Lower lobe of right lung (tissue), 2 donors: ENCODE measurements around the gene TANGO2. TPM values are rescaled to one million over a fixed set of nuclear protein-coding genes. Genes with fewer than 3 reads are reported as not detected.

Experiments
- ATAC-seq, 2 donors: fragments of 200-7000 bp; cut with Tn5 transposase; one replicate each; pipeline ENCODE4 v1.9.1; 2020 to 2022; ENCODE audit warnings: mild to moderate bottlenecking in 2 of 2, moderate library complexity in 2 of 2
- DNase-seq: peaks from one replicate; pipeline ENCODE4 v3.0.0-alpha.2; 2020
- H3K27ac ChIP-seq: fragments of 200-600 bp; one replicate; pipeline ENCODE4 v1.8.0; 2022
- H3K27me3 ChIP-seq: fragments of 200-600 bp; one replicate; pipeline ENCODE4 v1.8.0; 2022; ENCODE audit warnings: low read depth
- H3K36me3 ChIP-seq: fragments of 200-600 bp; one replicate; pipeline ENCODE4 v1.8.0; 2022; ENCODE audit warnings: mild to moderate bottlenecking
- H3K4me1 ChIP-seq: fragments of 200-600 bp; one replicate; pipeline ENCODE4 v1.8.0; 2022
- H3K4me3 ChIP-seq: fragments of 200-600 bp; one replicate; pipeline ENCODE4 v1.8.0; 2022; ENCODE audit warnings: mild to moderate bottlenecking
- H3K9me3 ChIP-seq: fragments of 200-600 bp; one replicate; pipeline ENCODE4 v1.8.0; 2022
- intact Hi-C: fragments of 100-400 bp; cut with DNase I; formaldehyde crosslinking; loops from one replicate; pipeline ENCODE4 v1.11.0; 2022
- total RNA-seq: library from RNA; stranded (reverse); fragmentation: NEBNext Ultra II Directional; extraction: Animal tissue kit (Norgen Biotek cat#: 25700); gene quantifications from one replicate; pipeline ENCODE4 v1.2.1, GENCODE V29; 2021
- TF ChIP-seq, protein P1 (sequence below): fragments of 200-600 bp; IDR thresholded peaks from one replicate; pipeline ENCODE4 v1.8.0; 2022; ENCODE audit warnings: antibody characterized with exemption, mild to moderate bottlenecking
- donor health status: DM: no; HTN: yes; CAD: no; lungs with severe emphysema.

TANGO2 gene
- total RNA-seq, 1 donor from 2014 or later, result 45.1 TPM

DNA sequence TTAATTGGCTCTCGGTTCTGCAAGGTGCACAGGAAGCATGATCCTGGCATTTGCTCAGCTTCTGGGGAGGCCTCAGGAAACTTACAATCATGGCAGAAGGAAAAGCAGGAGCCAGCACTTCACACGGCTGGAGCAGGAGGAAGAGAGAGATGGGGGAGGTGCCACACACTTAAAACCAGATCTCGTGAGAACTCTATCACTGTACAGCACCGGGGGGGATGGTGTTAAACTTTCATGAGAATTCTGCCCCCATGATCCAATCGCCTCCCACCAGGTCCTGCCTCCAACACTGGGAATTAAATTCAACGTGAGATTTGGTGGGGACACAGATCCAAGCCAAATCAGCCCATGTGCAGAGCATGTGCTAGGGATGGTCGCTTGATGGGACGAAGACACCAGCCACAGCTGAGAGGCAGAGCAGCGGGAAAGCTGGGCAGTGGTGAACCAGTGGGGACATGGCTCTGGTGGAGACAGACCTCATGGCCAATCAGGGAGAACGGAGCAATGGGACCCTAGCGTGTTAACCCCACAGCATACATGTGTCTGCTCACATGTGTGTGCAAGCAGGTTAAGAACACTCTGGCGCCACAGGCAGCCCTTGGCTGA lies 6.2 kb downstream of the TANGO2 start:
- no peaks in the 10 kb centered on the region for H3K27me3 ChIP-seq
- intact Hi-C loops, result no loop called here
- peaks cover 24% of the 10 kb centered on the region for H3K36me3 ChIP-seq
- TF ChIP-seq, protein P1, sequence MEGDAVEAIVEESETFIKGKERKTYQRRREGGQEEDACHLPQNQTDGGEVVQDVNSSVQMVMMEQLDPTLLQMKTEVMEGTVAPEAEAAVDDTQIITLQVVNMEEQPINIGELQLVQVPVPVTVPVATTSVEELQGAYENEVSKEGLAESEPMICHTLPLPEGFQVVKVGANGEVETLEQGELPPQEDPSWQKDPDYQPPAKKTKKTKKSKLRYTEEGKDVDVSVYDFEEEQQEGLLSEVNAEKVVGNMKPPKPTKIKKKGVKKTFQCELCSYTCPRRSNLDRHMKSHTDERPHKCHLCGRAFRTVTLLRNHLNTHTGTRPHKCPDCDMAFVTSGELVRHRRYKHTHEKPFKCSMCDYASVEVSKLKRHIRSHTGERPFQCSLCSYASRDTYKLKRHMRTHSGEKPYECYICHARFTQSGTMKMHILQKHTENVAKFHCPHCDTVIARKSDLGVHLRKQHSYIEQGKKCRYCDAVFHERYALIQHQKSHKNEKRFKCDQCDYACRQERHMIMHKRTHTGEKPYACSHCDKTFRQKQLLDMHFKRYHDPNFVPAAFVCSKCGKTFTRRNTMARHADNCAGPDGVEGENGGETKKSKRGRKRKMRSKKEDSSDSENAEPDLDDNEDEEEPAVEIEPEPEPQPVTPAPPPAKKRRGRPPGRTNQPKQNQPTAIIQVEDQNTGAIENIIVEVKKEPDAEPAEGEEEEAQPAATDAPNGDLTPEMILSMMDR, result no peak
- no peak for DNase-seq
- no peak overlapping the region for H3K4me3 ChIP-seq
- no peak for ATAC-seq
- peaks cover 18% of the 10 kb centered on the region for H3K4me1 ChIP-seq
- H3K9me3 ChIP-seq, result no peaks in the 10 kb centered on the region
- no peak overlapping the region for H3K27ac ChIP-seq

DNA sequence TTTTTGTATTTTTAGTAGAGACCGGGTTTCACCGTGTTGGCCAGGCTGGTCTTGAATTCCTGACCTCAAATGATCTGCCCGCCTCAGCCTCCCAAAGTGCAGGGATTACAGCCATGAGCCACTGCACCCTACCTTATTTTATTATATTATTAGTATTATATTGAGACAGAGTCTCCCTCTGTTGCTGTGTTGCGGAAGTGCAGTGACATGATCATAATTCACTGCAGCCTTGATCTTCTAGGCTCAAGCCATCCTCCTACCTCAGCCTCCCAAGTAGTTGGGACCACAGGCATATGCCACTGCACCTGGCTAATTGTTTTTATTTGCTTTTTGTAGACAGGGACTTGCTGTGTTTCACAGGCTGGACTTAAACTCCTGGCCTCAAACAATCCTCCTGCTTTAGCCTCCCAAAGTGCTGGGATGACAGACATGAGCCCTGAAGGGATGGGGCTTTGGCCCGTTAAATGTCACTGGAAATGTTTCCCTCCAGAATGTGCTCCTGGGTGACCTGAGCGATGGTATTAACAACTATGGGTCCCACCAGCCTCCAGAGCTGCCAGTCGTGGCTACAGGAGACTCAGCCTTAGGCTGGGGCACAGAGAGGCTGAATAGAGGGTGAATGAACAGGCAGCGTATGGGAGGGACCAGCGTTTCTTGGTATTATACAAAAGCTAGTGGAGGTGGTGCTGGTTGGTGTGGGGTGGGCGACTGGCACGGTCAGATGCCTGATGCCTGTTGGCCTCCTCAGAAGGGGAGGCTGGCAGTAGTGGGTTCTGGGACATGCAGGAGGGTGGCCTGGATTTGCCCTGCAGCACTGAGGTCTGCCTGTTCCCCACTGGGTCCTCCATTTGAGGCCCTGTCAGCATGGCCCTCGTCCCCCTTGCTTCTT lies 7.3 kb downstream of the TANGO2 start:
- Histone ChIP-seq H3K4me3 (no peak overlapping the region), H3K36me3 (peaks cover 25% of the 10 kb centered on the region), H3K27ac (no peak overlapping the region), H3K9me3 (no peaks in the 10 kb centered on the region), H3K27me3 (no peaks in the 10 kb centered on the region), H3K4me1 (peaks cover 18% of the 10 kb centered on the region)
- ATAC-seq, result no peak
- DNase-seq, result no peak
- intact Hi-C loops, result no loop called here
- TF ChIP-seq, protein P1, result peak; percentile 12

DNA sequence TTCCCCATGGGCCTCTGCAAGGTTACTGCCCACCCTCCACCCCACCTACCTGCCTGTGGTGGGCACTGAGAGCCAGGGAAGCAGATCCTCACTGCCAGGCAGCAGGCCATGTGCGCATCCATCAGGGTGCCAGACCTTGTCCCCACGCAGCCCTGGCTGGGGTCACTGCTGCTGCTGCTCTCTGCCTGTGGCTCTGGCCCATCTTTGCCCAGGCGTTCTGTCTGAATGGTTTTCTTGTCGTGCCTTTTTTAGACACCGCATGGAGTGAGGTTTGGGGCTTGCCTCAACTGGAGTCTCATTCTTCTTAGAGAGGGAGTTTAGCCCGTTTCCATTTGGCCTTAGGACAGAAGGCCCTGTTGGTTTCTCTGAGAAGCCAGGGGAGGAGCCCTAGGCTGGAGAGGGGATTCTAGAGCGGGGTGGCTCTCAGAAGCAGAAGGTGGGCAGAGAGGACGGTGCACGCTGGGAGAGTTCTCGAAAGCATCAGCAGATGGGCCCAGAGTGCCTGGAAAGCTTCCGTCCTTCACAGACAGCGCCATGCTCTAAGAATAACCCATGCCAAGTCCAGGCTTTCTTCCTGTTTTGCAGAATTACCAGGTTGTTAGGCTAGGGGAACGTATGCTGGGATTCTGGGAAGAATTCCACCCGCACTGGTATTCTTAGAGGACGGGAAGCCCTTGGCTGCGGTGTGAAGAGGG lies 8.1 kb downstream of the TANGO2 start:
- peaks cover 22% of the 10 kb centered on the region for H3K4me1 ChIP-seq
- H3K4me3 ChIP-seq, result no peak overlapping the region
- intact Hi-C loops, result no loop called here
- peaks cover 21% of the 10 kb centered on the region for H3K36me3 ChIP-seq
- no peaks in the 10 kb centered on the region for H3K9me3 ChIP-seq
- H3K27me3 ChIP-seq, result no peaks in the 10 kb centered on the region
- no peak overlapping the region for H3K27ac ChIP-seq
- ATAC-seq (no peak), DNase-seq (no peak)
- TF ChIP-seq, protein P1, result no peak

DNA sequence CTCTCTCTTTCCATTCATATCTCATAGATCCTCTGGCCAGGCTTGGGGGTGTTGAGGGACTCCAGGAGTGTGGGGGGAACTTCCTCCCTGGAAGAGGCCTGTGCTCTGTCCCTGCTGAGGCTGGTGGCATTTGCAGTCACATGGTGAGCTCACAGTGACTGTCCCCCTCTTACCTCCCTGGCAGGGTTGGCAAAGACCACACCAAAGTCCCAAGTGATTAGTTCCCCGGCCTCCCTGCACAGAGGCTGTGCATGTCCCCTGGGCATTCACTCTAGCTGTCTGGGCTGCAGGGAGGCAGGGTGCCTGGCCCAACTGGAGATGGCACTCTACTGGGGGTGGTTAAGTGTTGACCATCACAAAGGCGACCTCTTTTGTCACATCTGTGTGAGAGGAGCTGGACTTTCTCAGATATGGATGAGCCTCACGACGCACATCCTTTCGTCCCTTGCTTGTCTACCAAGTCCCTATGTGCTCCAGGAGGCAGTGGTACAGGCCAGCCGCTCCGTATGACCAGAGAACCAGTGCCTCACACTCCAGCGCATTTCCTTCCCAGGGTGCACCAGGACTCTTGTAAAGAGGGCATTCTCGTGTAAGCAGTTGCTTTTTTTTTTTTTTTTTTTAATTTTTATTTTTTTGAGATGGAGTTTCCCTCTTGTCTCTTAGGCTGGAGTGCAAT lies 8.8 kb downstream of the TANGO2 start:
- Histone ChIP-seq H3K27ac (no peak overlapping the region), H3K9me3 (no peaks in the 10 kb centered on the region), H3K36me3 (peaks cover 16% of the 10 kb centered on the region), H3K4me3 (no peak overlapping the region), H3K4me1 (peaks cover 22% of the 10 kb centered on the region), H3K27me3 (no peaks in the 10 kb centered on the region)
- no peak for DNase-seq
- no peak for ATAC-seq
- intact Hi-C loops, result no loop called here
- TF ChIP-seq, protein P1, result no peak

DNA sequence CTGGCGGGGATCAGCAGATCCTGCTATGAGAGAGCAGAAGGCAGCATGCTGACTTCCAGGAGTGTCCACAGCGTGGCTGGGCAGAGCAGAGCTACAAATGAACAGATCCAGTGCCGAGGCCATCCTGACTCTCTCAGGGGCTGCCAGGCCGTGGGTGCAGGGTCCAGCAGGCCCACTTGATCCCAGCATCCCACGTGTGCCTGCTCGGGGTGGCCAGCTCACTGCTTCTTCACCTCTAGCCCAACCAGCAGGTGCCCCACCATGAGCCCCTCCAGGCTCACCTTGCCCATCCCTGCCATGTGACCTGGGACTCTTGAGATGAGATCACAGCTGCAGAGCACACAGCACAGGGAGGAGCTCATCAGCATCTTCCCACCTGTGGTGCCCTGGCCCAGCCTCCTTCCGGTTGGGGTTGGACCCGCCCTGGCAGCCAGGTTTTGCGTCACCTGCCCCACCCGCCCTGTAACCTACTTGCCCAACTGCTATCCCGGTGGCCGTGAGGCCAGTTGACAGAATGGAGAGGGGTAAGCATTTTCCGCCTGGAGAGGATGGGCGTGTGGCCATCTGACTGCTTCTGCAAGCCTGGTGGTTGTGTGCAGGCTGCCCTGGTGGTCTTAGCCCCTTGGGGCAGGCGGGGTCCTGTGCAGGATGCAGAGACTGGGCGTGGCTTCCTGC lies 11.0 kb downstream of the TANGO2 start:
- intact Hi-C loops, result no loop called here
- TF ChIP-seq, protein P1, result no peak
- DNase-seq, result no peak
- Histone ChIP-seq H3K4me1 (peaks cover 22% of the 10 kb centered on the region), H3K4me3 (no peak overlapping the region), H3K27ac (no peak overlapping the region), H3K36me3 (peaks cover 16% of the 10 kb centered on the region), H3K9me3 (no peaks in the 10 kb centered on the region), H3K27me3 (no peaks in the 10 kb centered on the region)
- ATAC-seq, result peak in 1 of 2 donors; percentile 6
